Astrocyte (in vitro differentiated cells and primary cell): ENCODE results near the gene CARS2.

Experiments used
- EZH2 ChIP-seq: IDR thresholded peaks from 2 replicates; pipeline ENCODE4 v1.6.1; 2012; ENCODE audit warnings: mild to moderate bottlenecking, low read length, inconsistent platforms; ENCODE audit not compliant: insufficient read depth
- TF ChIP-seq, protein P1 (sequence below): IDR thresholded peaks from 2 replicates; pipeline ENCODE4 v1.5.1; 2011; ENCODE audit warnings: low read depth, mild to moderate bottlenecking, inconsistent platforms, low read length, moderate library complexity; ENCODE audit not compliant: insufficient read depth

- TF ChIP-seq, protein P1, sequence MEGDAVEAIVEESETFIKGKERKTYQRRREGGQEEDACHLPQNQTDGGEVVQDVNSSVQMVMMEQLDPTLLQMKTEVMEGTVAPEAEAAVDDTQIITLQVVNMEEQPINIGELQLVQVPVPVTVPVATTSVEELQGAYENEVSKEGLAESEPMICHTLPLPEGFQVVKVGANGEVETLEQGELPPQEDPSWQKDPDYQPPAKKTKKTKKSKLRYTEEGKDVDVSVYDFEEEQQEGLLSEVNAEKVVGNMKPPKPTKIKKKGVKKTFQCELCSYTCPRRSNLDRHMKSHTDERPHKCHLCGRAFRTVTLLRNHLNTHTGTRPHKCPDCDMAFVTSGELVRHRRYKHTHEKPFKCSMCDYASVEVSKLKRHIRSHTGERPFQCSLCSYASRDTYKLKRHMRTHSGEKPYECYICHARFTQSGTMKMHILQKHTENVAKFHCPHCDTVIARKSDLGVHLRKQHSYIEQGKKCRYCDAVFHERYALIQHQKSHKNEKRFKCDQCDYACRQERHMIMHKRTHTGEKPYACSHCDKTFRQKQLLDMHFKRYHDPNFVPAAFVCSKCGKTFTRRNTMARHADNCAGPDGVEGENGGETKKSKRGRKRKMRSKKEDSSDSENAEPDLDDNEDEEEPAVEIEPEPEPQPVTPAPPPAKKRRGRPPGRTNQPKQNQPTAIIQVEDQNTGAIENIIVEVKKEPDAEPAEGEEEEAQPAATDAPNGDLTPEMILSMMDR = no peak
- TF ChIP-seq EZH2 = no peak
Observed at GRCh38 chr13:110734561-110734960, 28.6 kb upstream of the CARS2 start.
